ENCODE results near the gene ZAR1.

ZAR1 gene

DNA sequence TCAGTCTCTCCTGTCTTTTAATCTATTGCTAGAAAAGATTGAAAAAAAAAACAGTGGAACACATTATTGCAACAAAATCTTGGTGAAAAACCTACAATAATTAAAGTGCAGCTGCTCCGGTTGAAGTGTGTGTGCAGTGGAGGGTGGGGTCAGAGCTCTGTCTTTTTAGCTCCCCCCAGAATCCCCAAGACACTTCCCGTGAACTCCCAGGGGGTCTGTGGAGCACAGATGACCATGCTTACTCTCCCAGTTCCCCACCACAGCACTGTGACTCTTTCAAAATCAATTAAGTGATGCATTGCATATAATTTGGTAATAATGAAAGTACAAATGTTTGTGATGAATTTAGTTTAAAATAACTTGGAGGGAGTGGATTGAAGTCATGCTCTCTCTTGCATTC is 22.6 kb upstream of the ZAR1 start:
- TF ChIP-seq, protein P1, sequence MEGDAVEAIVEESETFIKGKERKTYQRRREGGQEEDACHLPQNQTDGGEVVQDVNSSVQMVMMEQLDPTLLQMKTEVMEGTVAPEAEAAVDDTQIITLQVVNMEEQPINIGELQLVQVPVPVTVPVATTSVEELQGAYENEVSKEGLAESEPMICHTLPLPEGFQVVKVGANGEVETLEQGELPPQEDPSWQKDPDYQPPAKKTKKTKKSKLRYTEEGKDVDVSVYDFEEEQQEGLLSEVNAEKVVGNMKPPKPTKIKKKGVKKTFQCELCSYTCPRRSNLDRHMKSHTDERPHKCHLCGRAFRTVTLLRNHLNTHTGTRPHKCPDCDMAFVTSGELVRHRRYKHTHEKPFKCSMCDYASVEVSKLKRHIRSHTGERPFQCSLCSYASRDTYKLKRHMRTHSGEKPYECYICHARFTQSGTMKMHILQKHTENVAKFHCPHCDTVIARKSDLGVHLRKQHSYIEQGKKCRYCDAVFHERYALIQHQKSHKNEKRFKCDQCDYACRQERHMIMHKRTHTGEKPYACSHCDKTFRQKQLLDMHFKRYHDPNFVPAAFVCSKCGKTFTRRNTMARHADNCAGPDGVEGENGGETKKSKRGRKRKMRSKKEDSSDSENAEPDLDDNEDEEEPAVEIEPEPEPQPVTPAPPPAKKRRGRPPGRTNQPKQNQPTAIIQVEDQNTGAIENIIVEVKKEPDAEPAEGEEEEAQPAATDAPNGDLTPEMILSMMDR (IDR thresholded peaks at IDR 0.05), result no peak

GRCh38 chr4:48467891-48468290 is 22.2 kb upstream of the ZAR1 start:
- TF ChIP-seq, protein P1 (IDR thresholded peaks at IDR 0.05), result no peak

GRCh38 chr4:48470137-48470536 is 19.9 kb upstream of the ZAR1 start:
- TF ChIP-seq, protein P1 (IDR thresholded peaks at IDR 0.05), result no peak

GRCh38 chr4:48470570-48470969 is 19.5 kb upstream of the ZAR1 start:
- TF ChIP-seq, protein P1 (IDR thresholded peaks at IDR 0.05), result no peak

GRCh38 chr4:48472794-48473193 is 17.3 kb upstream of the ZAR1 start:
- TF ChIP-seq, protein P1 (IDR thresholded peaks at IDR 0.05), result no peak

DNA sequence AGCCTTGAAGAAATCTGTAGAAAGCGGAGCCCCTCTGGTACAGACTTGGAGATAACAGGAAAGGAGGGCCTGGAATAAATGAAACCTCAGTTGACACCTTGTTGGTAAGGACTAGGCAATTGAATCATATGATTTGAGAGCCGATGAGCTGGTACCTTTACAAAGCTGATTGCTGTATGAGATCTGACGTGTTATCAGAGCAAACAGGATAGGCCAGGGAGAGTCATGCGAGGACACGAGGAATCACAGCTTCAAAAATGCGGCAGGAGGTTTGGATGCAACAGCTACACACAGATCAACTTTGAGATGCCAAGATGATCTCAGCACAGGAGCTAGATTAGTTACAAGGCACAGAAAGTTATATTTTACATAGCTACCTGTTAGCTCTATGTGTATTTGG is 14.3 kb upstream of the ZAR1 start:
- TF ChIP-seq, protein P1 (IDR thresholded peaks at IDR 0.05), result no peak

- TF ChIP-seq, protein P1 (IDR thresholded peaks at IDR 0.05), result no peak
Observed at GRCh38 chr4:48478273-48478672, 11.8 kb upstream of the ZAR1 start.

DNA sequence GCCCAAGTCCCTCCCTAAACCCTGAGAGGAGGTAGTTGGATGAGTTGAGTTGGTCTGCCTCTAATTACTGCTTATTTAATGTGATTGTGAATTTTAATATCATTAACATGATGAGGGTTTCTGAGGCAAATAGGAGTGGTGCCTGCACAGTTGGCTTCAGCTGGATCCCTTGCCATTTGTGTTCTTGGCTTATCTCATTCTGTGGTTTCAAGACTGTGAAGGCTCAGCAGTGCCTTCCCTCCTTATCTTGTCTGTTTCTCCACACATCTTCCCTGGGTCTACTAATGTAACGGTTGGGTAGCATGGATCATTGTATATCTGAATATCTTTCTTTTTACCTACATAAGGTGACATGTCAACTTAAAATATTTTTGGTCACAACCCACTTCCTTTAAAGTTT is 8.5 kb upstream of the ZAR1 start:
- TF ChIP-seq, protein P1 (IDR thresholded peaks at IDR 0.05), result no peak

Measured in LNCAP (cell line).